HT-29 (cell line): ENCODE data around the gene TMEM44. TPM values are rescaled to one million over a fixed set of nuclear protein-coding genes. Genes with fewer than 3 reads are reported as not detected.

Source experiments
- DNase-seq: peaks from one replicate; pipeline ENCODE4 v3.0.0-alpha.2; 2015; ENCODE audit warnings: low spot score
- total RNA-seq: library from RNA; depleted of rRNA; stranded (reverse); fragments of >200 nt; shearing (Covaris generic); gene quantifications from 2 replicates; pipeline ENCODE4 v1.2.3, GENCODE V29; 2014; rRNA removed

TMEM44 gene, protein sequence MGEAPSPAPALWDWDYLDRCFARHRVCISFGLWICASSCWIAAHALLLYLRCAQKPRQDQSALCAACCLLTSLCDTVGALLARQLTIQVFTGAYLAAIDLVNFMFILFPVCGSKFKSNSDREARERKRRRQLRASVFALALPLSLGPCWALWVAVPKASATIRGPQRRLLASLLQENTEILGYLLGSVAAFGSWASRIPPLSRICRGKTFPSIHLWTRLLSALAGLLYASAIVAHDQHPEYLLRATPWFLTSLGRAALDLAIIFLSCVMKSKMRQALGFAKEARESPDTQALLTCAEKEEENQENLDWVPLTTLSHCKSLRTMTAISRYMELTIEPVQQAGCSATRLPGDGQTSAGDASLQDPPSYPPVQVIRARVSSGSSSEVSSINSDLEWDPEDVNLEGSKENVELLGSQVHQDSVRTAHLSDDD
- 30.4 and 30.6 TPM in 2 replicates for total RNA-seq

- DNase-seq: peak; percentile 89
Observed at GRCh38 chr3:194633349-194634004, at the start of gene TMEM44. TMEM44 (minus strand) TSS chr3:194633419; CDS start chr3:194633215, 204 bp downstream.

DNA sequence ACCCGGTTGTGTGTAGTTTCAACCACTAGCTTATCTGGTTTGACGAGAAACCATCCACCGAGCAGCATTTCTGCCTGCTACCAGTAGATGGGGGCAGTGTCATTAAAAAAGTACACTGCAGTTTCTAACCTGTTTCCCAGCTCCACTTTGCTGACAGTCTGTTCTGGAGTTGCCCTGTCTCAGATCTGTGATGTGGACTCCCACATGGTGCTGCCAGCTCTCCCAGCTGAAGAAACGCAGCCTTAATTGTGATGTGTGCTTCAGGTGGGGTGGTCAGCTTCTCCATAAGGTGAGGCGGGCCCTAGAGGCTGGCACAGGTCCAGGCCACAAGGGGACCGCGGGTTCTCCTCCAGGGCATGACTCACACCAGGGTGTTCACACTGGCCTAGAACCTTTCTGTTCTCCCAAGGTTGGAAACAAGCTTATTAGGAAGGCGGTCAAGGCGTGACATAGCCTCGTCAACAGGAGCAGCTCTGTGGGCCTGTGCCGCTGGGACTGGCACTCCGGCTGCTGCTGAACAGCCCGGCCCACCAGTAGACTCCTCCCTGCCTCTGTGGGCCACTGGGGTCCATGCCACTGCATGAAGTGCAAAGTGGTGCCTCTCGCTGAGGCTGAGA, 49.6 kb upstream of the TMEM44 start:
- peak; percentile 93 for DNase-seq

GRCh38 chr3:194682189-194682693, 49.0 kb upstream of the TMEM44 start:
- DNase-seq: no peak

DNA sequence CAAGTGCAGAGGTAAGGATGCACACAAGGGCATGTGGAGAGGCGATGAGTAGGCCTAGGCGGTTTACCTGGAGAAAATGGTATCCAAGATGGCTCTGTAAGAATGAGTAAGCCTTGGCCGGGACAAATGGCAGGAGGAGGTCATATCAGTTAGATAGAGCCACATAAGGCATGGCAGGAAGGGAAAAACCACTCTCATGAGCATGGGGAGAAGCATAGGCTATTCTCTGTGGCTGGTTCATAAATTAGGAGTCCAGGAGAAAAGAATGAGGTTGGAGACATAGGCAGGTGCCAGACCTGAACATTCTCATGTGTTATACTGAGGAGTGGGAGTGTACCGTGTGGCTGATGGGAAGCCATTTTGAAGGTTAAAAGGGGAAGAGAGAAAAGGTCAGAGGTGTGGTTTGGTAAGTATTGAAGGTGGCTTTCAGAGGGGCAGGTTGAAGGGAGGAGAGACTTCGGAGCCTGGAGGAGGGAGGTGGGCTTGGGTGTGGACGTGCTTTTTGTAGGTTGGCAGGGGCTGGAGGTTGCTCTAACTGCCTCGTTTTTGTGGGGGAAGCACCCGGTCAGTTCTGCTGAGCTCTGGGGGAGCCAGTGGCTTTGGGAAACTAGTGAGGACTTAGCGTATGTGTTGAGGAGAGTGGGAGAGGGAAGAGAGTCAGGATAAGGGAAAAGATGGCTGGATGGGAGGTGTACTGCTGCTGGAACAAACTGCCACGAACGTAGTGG, 47.8 kb upstream of the TMEM44 start:
- no peak for DNase-seq

GRCh38 chr3:194676471-194676870, 43.3 kb upstream of the TMEM44 start:
- DNase-seq: no peak

GRCh38 chr3:194675680-194676079, 42.5 kb upstream of the TMEM44 start:
- no peak for DNase-seq

GRCh38 chr3:194675081-194675640, 41.9 kb upstream of the TMEM44 start:
- no peak for DNase-seq

- DNase-seq: no peak
Observed at GRCh38 chr3:194673761-194674160, 40.5 kb upstream of the TMEM44 start.

- DNase-seq: peak; percentile 25
Observed at GRCh38 chr3:194672876-194673275, 39.7 kb upstream of the TMEM44 start.

GRCh38 chr3:194671900-194672808, 38.9 kb upstream of the TMEM44 start, which contains the start of gene LSG1:
LSG1 (minus strand) TSS chr3:194672191; CDS start chr3:194672162, 29 bp downstream.
- DNase-seq: peak; percentile 96

DNA sequence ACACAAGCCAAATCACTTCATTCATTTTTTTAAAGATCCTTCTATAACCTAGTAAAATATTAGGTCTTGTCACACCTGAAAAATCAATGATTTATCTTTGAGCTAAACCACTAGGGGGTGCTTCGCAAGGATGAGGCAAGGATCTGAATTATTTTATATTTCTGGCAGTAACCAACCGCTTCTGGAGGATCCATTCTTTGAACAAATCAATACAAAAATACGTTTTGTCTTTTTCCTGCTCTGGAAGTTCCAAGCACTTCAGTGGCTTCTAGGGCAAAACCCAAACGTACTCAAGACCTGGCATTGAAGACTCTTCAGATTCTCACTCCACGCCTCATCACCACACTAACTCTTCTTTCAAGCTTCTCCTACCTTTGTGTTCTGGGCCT, 38.3 kb upstream of the TMEM44 start:
- DNase-seq: peak; percentile 70

DNA sequence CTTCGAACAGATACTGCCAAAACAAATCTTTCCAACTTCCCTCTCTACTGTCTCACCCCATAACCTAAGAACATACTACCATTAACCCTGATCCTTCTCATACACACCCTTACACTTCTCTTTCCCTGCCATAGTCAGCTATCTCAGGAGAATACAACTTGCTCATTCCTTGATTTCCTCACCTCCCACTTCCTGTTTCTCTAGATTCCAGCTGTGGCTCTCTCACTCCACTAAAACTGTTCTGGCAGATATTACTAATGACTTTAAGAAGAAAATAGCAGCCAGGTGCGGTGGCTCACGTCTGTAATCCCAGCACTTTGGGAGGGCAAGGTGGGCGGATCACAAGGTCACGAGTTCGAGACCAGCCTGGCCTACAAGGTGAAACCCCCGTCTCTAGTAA, 34.1 kb upstream of the TMEM44 start:
- no peak for DNase-seq

DNA sequence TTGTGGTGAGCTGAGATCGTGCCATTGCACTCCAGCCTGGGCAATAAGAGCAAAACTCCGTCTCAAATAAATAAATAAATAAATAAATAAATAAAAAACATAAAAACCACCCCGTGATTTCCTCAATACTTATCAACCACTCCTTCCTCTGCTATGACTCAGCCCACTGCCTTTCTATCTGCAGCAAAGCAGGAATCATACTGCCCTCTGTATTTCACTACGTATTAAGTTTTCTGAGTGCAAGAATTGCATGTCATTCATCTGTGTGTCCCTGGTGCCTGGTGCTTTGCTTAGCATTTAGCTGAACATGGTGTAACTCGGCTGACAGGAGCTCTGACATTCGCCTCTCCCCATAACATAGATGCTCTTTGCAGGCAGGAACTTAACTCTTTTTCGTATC, 31.6 kb upstream of the TMEM44 start:
- DNase-seq: no peak

- no peak for DNase-seq
Observed at GRCh38 chr3:194661946-194662345, 28.7 kb upstream of the TMEM44 start.

- no peak for DNase-seq
Observed at GRCh38 chr3:194661374-194661773, 28.2 kb upstream of the TMEM44 start.

- no peak for DNase-seq
Observed at GRCh38 chr3:194659778-194660177, 26.6 kb upstream of the TMEM44 start.

DNA sequence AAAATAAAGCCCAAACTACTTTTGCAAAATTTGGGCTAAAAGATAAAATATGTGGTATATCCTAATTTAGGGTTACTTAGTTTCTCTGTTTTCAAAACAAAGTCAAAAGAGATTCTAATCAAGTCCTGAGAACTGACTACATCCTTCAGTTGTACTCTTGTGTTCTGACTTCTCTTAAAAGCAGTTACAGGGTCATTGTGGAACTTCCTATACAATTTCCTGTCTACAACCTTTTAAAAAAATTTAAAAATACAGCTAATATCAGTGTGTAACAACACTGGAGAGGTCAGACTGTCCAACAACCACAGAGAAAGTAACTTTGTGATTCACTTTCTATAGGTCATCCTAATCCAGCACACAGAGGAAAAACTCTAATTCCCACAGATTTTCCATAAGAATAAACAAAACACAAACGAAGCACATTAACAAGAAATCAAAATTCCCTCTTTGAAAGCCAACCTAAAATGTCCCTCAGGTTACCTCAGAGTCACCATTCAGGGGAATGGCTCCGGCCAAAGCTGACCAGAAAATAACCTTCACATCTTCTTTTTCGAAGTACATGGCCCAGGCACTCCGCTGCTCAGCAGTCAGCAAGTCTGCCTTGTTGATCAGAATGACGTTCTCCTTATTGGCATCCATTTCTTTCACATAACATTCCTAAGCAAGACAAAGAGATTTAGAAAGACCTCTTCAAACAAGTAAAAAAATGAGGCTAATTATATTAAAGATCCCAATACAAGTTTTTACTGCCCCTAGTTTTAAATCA, 25.4 kb upstream of the TMEM44 start:
- no peak for DNase-seq

DNA sequence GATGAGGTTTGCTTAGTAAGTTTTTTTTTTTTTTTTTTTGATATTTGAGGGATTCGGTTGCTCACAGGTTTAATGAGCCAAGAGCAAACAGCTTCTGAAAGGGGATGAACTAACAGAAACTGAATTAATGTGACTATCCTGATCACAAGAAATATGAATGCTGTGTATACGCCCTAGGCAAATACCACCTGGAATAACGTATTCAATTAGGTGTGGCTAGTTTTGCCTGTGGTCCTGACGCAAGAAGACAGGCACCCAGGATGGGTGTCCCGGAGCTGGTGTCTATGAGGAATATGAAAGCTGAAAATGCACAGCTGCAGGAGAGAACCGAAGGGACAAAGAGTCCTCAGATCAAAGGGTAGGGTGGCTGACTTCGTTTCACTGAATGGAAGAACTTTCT, 24.2 kb upstream of the TMEM44 start:
- DNase-seq: no peak

DNA sequence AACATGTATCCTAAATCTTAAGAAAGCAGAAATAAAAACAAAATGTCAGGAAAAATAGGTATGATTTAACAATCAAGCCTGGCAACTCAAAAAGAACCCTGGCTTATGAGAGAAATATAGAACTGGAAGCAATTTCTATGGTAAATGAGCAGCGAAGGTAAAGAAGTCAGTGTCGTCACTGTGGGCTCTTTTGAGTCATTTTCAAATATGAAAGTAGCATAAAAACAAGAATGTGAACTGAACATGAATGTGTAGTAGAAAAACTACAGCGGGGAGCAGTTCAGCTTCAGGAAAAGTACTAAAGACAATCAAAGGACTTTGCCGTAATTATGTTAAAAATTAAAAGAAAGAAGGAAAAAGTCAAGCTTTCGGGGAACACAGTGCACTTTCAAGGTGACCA, 21.2 kb upstream of the TMEM44 start:
- DNase-seq: no peak
